ENCODE measurements around the gene ACAD10.

GRCh38 chr12:111761099-111761498 lies 75.2 kb downstream of the ACAD10 start:
- no peak for TF ChIP-seq EZH2 (IDR thresholded peaks at IDR 0.05; ENCODE audit: borderline replicate concordance, low read length)
- TF ChIP-seq, protein P1, sequence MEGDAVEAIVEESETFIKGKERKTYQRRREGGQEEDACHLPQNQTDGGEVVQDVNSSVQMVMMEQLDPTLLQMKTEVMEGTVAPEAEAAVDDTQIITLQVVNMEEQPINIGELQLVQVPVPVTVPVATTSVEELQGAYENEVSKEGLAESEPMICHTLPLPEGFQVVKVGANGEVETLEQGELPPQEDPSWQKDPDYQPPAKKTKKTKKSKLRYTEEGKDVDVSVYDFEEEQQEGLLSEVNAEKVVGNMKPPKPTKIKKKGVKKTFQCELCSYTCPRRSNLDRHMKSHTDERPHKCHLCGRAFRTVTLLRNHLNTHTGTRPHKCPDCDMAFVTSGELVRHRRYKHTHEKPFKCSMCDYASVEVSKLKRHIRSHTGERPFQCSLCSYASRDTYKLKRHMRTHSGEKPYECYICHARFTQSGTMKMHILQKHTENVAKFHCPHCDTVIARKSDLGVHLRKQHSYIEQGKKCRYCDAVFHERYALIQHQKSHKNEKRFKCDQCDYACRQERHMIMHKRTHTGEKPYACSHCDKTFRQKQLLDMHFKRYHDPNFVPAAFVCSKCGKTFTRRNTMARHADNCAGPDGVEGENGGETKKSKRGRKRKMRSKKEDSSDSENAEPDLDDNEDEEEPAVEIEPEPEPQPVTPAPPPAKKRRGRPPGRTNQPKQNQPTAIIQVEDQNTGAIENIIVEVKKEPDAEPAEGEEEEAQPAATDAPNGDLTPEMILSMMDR (conservative IDR thresholded peaks at IDR 0.05 in 1 of 2, IDR thresholded peaks at IDR 0.05 in 1 of 2; ENCODE audit: extremely low read depth in 1 of 2, insufficient read depth in 1 of 2, low read depth in 1 of 2, low read length in 2 of 2), result no peak

Data from mammary epithelial cell (primary cell).